H1 (cell line): ENCODE data around the gene RAB11FIP3. TPM values are rescaled to one million over a fixed set of nuclear protein-coding genes. Genes with fewer than 3 reads are reported as not detected.

ENCODE experiments used
- BRCA1 ChIP-seq: IDR thresholded peaks from 2 replicates; pipeline ENCODE4 v1.6.1; 2012; ENCODE audit warnings: low read depth, low read length, improper control_type of control experiment
- EGR1 ChIP-seq: IDR thresholded peaks from 2 replicates; pipeline ENCODE4 v1.6.1; 2011; ENCODE audit warnings: low read depth, low read length, borderline replicate concordance
- EZH2 ChIP-seq: fragments of 200-600 bp; sonication (generic); IDR thresholded peaks from 2 replicates; pipeline ENCODE4 v1.7.1; 2012; ENCODE audit warnings: low read depth, mild to moderate bottlenecking, moderate library complexity, low read length, inconsistent platforms; ENCODE audit not compliant: severe bottlenecking
- KDM1A ChIP-seq: fragments of 200-600, 300-600 bp; sonication (generic); IDR thresholded peaks from 2 replicates; pipeline ENCODE4 v1.7.1; 2016; ENCODE audit warnings: mild to moderate bottlenecking, low read length, borderline replicate concordance
- KDM4A ChIP-seq: IDR thresholded peaks from one replicate; pipeline ENCODE4 v1.7.1; 2012; ENCODE audit warnings: low read depth, mild to moderate bottlenecking, moderate library complexity, low read length, inconsistent platforms; ENCODE audit not compliant: severe bottlenecking
- MAFK ChIP-seq: IDR thresholded peaks from 2 replicates; pipeline ENCODE4 v1.6.1; 2012; ENCODE audit warnings: low read depth, mild to moderate bottlenecking, improper control_type of control experiment, low read length
- TAF7 ChIP-seq: optimal IDR thresholded peaks from 2 replicates; pipeline ENCODE3; 2011; ENCODE audit warnings: low read depth, mild to moderate bottlenecking, inconsistent platforms, low read length, moderate library complexity, borderline replicate concordance
- YY1 ChIP-seq: IDR thresholded peaks from 2 replicates; pipeline ENCODE4 v1.6.1; 2011; ENCODE audit warnings: low read depth, mild to moderate bottlenecking, low read length
- polyA plus RNA-seq, 7 experiments: library from polyadenylated mRNA; depleted of rRNA in 3 of 7; stranded (reverse) in 5 of 7; unstranded in 2 of 7; fragments of >200 nt in 5 of 7; fragments of 200-250 nt in 2 of 7; gene quantifications; 1 replicate in 5 of 7; 2 replicates in 1 of 7; 4 replicates in 1 of 7; pipeline versions ENCODE4 v1.2.1 to v1.2.3, GENCODE V29; 2011 to 2013; ENCODE audit warnings: missing spikeins in 2 of 7, mixed read lengths in 2 of 7
- total RNA-seq: library from RNA; stranded (reverse); fragmentation: NEBNext Ultra II Directional; extraction: Animal tissue kit (Norgen Biotek cat#: 25700); gene quantifications from 2 replicates; pipeline ENCODE4 v1.2.1, GENCODE V29; 2021
- TF ChIP-seq, protein P1 (sequence below): fragments of 300-600 bp; sonication (generic); IDR thresholded peaks from 2 replicates; pipeline ENCODE4 v1.7.1; 2012; ENCODE audit warnings: low read length, moderate library complexity, mild to moderate bottlenecking, inconsistent platforms; ENCODE audit not compliant: insufficient replicate concordance

The RAB11FIP3 gene
- total and polyA plus RNA-seq, 2 of the 8 experiments (the other 6 are each of a cell fraction or from before 2014, with no cell fraction given) = 9.3 to 35.2 TPM

- TF ChIP-seq, protein P1, sequence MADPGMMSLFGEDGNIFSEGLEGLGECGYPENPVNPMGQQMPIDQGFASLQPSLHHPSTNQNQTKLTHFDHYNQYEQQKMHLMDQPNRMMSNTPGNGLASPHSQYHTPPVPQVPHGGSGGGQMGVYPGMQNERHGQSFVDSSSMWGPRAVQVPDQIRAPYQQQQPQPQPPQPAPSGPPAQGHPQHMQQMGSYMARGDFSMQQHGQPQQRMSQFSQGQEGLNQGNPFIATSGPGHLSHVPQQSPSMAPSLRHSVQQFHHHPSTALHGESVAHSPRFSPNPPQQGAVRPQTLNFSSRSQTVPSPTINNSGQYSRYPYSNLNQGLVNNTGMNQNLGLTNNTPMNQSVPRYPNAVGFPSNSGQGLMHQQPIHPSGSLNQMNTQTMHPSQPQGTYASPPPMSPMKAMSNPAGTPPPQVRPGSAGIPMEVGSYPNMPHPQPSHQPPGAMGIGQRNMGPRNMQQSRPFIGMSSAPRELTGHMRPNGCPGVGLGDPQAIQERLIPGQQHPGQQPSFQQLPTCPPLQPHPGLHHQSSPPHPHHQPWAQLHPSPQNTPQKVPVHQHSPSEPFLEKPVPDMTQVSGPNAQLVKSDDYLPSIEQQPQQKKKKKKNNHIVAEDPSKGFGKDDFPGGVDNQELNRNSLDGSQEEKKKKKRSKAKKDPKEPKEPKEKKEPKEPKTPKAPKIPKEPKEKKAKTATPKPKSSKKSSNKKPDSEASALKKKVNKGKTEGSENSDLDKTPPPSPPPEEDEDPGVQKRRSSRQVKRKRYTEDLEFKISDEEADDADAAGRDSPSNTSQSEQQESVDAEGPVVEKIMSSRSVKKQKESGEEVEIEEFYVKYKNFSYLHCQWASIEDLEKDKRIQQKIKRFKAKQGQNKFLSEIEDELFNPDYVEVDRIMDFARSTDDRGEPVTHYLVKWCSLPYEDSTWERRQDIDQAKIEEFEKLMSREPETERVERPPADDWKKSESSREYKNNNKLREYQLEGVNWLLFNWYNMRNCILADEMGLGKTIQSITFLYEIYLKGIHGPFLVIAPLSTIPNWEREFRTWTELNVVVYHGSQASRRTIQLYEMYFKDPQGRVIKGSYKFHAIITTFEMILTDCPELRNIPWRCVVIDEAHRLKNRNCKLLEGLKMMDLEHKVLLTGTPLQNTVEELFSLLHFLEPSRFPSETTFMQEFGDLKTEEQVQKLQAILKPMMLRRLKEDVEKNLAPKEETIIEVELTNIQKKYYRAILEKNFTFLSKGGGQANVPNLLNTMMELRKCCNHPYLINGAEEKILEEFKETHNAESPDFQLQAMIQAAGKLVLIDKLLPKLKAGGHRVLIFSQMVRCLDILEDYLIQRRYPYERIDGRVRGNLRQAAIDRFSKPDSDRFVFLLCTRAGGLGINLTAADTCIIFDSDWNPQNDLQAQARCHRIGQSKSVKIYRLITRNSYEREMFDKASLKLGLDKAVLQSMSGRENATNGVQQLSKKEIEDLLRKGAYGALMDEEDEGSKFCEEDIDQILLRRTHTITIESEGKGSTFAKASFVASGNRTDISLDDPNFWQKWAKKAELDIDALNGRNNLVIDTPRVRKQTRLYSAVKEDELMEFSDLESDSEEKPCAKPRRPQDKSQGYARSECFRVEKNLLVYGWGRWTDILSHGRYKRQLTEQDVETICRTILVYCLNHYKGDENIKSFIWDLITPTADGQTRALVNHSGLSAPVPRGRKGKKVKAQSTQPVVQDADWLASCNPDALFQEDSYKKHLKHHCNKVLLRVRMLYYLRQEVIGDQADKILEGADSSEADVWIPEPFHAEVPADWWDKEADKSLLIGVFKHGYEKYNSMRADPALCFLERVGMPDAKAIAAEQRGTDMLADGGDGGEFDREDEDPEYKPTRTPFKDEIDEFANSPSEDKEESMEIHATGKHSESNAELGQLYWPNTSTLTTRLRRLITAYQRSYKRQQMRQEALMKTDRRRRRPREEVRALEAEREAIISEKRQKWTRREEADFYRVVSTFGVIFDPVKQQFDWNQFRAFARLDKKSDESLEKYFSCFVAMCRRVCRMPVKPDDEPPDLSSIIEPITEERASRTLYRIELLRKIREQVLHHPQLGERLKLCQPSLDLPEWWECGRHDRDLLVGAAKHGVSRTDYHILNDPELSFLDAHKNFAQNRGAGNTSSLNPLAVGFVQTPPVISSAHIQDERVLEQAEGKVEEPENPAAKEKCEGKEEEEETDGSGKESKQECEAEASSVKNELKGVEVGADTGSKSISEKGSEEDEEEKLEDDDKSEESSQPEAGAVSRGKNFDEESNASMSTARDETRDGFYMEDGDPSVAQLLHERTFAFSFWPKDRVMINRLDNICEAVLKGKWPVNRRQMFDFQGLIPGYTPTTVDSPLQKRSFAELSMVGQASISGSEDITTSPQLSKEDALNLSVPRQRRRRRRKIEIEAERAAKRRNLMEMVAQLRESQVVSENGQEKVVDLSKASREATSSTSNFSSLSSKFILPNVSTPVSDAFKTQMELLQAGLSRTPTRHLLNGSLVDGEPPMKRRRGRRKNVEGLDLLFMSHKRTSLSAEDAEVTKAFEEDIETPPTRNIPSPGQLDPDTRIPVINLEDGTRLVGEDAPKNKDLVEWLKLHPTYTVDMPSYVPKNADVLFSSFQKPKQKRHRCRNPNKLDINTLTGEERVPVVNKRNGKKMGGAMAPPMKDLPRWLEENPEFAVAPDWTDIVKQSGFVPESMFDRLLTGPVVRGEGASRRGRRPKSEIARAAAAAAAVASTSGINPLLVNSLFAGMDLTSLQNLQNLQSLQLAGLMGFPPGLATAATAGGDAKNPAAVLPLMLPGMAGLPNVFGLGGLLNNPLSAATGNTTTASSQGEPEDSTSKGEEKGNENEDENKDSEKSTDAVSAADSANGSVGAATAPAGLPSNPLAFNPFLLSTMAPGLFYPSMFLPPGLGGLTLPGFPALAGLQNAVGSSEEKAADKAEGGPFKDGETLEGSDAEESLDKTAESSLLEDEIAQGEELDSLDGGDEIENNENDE = no peak
- no peak for TF ChIP-seq EGR1
- TF ChIP-seq YY1 = no peak
- no peak for TF ChIP-seq MAFK
- TF ChIP-seq EZH2 = no peak
- peak; percentile 35 for TF ChIP-seq TAF7
- TF ChIP-seq KDM4A = peak; percentile 55
- no peak for TF ChIP-seq KDM1A
- TF ChIP-seq BRCA1 = no peak
Measured at GRCh38 chr16:401468-402348, 23.7 kb upstream of the RAB11FIP3 start, which contains the start of gene DECR2 (continued).
